Measurements from ENCODE around the gene PLCXD3.

DNA sequence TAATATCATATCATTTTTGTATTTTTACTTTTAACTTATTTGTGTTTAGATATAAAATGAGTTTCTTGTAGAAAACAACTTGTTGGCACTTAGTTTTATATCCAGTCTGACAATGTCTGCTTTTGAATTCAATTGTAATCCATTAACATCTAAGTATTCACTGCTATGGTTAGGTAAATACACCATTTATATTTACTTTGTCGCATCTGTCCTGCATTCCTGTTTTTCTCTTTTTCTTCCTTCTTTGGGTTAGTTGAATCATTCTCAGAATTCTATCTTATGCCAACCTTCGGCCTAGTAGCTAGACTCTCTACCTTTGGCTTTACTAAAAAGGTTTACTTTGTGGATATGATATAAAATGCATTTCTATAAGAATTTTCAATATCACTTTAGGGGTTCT, 107.6 kb downstream of the PLCXD3 start:
- TF ChIP-seq, protein P1, sequence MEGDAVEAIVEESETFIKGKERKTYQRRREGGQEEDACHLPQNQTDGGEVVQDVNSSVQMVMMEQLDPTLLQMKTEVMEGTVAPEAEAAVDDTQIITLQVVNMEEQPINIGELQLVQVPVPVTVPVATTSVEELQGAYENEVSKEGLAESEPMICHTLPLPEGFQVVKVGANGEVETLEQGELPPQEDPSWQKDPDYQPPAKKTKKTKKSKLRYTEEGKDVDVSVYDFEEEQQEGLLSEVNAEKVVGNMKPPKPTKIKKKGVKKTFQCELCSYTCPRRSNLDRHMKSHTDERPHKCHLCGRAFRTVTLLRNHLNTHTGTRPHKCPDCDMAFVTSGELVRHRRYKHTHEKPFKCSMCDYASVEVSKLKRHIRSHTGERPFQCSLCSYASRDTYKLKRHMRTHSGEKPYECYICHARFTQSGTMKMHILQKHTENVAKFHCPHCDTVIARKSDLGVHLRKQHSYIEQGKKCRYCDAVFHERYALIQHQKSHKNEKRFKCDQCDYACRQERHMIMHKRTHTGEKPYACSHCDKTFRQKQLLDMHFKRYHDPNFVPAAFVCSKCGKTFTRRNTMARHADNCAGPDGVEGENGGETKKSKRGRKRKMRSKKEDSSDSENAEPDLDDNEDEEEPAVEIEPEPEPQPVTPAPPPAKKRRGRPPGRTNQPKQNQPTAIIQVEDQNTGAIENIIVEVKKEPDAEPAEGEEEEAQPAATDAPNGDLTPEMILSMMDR (IDR thresholded peaks at IDR 0.05), result no peak
- no peak for TF ChIP-seq POLR2A (IDR thresholded peaks at IDR 0.05)
- TF ChIP-seq POLR2AphosphoS5 (IDR thresholded peaks at IDR 0.05), result no peak

All from prostate gland (tissue), 2 donors.